Endothelial cell of umbilical vein (primary cell): ENCODE measurements around the gene CYP26C1. TPM values are rescaled to one million over a fixed set of nuclear protein-coding genes. Genes with fewer than 3 reads are reported as not detected.

Source experiments
- BruUV-seq: library from RNA; stranded (reverse); fragments of 400-500 nt; replicated peaks from 2 replicates; lab custom pipeline; 2021; lab: Mats Ljungman, UMichigan
- CTCF ChIA-PET: fragments of 300-600, 350-600 bp; sonication (Branson Sonifier 250); formaldehyde crosslinking; loops from one replicate; lab custom pipeline; 2021; ENCODE audit warnings: antibody characterized with exemption, inconsistent platforms; lab: Charles Lee
- POLR2A ChIA-PET: fragments of 300-600, 350-600 bp; sonication (Branson Sonifier 250); formaldehyde crosslinking; loops from one replicate; lab custom pipeline; 2021; ENCODE audit warnings: antibody characterized with exemption, inconsistent platforms; lab: Charles Lee
- DNase-seq: peaks from one replicate; pipeline ENCODE4 v3.0.0-alpha.2; 2011; ENCODE audit warnings: low read depth, low spot score
- FAIRE-seq: peaks from 2 replicates; lab custom pipeline; 2011; peaks lifted over from hg19 to GRCh38; lab: Jason Lieb, UNC
- H2AFZ ChIP-seq: 2 replicates; pipeline ENCODE4 v1.6.0; 2012; ENCODE audit warnings: low read depth, low read length, control low read depth, inconsistent platforms
- H3K27ac ChIP-seq: 2 replicates; pipeline ENCODE4 v1.5.1; 2011; ENCODE audit warnings: low read depth, mild to moderate bottlenecking, control low read depth, low read length, moderate library complexity; ENCODE audit not compliant: insufficient read depth
- H3K27me3 ChIP-seq, 2 experiments: 2 replicates each; pipeline versions ENCODE4 v1.6.0 to v1.6.1; 2011; ENCODE audit warnings: low read length in 2 of 2, mixed read lengths in 1 of 2; ENCODE audit not compliant: control insufficient read depth in 2 of 2, insufficient read depth in 2 of 2
- H3K36me3 ChIP-seq, 2 experiments: 2 replicates in 1 of 2; 3 replicates in 1 of 2; pipeline ENCODE4 v1.5.1; 2011; ENCODE audit warnings: low read length in 2 of 2, mild to moderate bottlenecking in 1 of 2, moderate library complexity in 1 of 2; ENCODE audit not compliant: control insufficient read depth in 2 of 2, insufficient read depth in 2 of 2; ENCODE audit errors: extremely low read depth in 1 of 2
- H3K4me1 ChIP-seq: 3 replicates; pipeline ENCODE4 v1.5.1; 2011; ENCODE audit warnings: mild to moderate bottlenecking, low read length; ENCODE audit not compliant: control insufficient read depth, insufficient read depth; ENCODE audit errors: extremely low read depth
- H3K4me2 ChIP-seq: 2 replicates; pipeline ENCODE4 v1.6.1; 2011; ENCODE audit warnings: low read length, control low read depth, mixed read lengths; ENCODE audit not compliant: insufficient read depth
- H3K4me3 ChIP-seq, 3 experiments: fragments of 200-600 bp in 1 of 3; sonication (generic), shearing (Covaris generic) in 1 of 3; replicated peaks in 1 of 3; 2 replicates each; pipeline ENCODE4 v1.5.1; 2011 to 2016; ENCODE audit warnings: control low read depth in 3 of 3, low read length in 3 of 3, mild to moderate bottlenecking in 2 of 3, inconsistent platforms in 1 of 3, low read depth in 1 of 3, moderate library complexity in 1 of 3; ENCODE audit not compliant: insufficient read depth in 1 of 3
- H3K79me2 ChIP-seq: 2 replicates; pipeline ENCODE4 v1.6.0; 2012; ENCODE audit warnings: low read length, inconsistent platforms; ENCODE audit not compliant: control insufficient read depth, insufficient read depth
- H3K9ac ChIP-seq: replicated peaks from 2 replicates; pipeline ENCODE3; 2011; ENCODE audit warnings: low read length, control low read depth; ENCODE audit not compliant: insufficient read depth; ENCODE audit errors: extremely low read depth
- H3K9me1 ChIP-seq: replicated peaks from 3 replicates; pipeline ENCODE4 v1.6.0; 2011; ENCODE audit warnings: mild to moderate bottlenecking, low read length; ENCODE audit not compliant: control insufficient read depth, insufficient read depth; ENCODE audit errors: extremely low read depth
- H3K9me3 ChIP-seq: replicated peaks from 2 replicates; pipeline ENCODE4 v1.5.1; 2012; ENCODE audit warnings: low read length, inconsistent platforms; ENCODE audit not compliant: control insufficient read depth, insufficient read depth
- H4K20me1 ChIP-seq: replicated peaks from 2 replicates; pipeline ENCODE3; 2011; ENCODE audit warnings: mild to moderate bottlenecking, low read length; ENCODE audit not compliant: control insufficient read depth, insufficient read depth; ENCODE audit errors: extremely low read depth
- CTCF ChIP-seq, 2 donors: IDR thresholded peaks; 1 replicate in 1 of 2; 2 replicates in 1 of 2; pipeline ENCODE4 v1.5.1; 2011; ENCODE audit warnings: low read length in 2 of 2, mild to moderate bottlenecking in 2 of 2, moderate library complexity in 2 of 2, control low read depth in 1 of 2, inconsistent platforms in 1 of 2, low read depth in 1 of 2; ENCODE audit not compliant: insufficient read depth in 1 of 2; ENCODE audit errors: extremely low read depth in 1 of 2
- FOS ChIP-seq: IDR thresholded peaks from 2 replicates; pipeline ENCODE4 v1.6.1; 2011; ENCODE audit warnings: mild to moderate bottlenecking, low read length, moderate library complexity, borderline replicate concordance; ENCODE audit not compliant: insufficient read depth
- POLR2AphosphoS5 ChIP-seq: IDR thresholded peaks from 2 replicates; pipeline ENCODE4 v1.6.1; 2012; ENCODE audit warnings: low read depth, mild to moderate bottlenecking, control low read depth, low read length, moderate library complexity; ENCODE audit not compliant: insufficient read depth
- dilution Hi-C: fragments of 300-500 bp; cut with MboI; formaldehyde crosslinking; loops from one replicate; pipeline ENCODE4 v1.15.0; 2019; ENCODE audit warnings: low sequenced_read_pairs; ENCODE audit not compliant: extremely low pct_ligation_motif_present
- intact Hi-C: fragments of 100-400 bp; cut with micrococcal nuclease; formaldehyde crosslinking; loops from one replicate; pipeline ENCODE4 v1.10.0; 2022
- polyA plus RNA-seq, 4 experiments: library from polyadenylated mRNA; depleted of rRNA in 3 of 4; stranded (reverse) in 3 of 4; unstranded in 1 of 4; fragments of >200 nt; gene quantifications; 2 replicates each; pipeline versions ENCODE4 v1.2.1 to v1.2.3, GENCODE V29; 2011 to 2012; ENCODE audit warnings: missing spikeins in 1 of 4
- total RNA-seq: library from RNA; stranded (reverse); gene quantifications from 2 replicates; pipeline ENCODE4 v1.2.3, GENCODE V29; 2021

Gene CYP26C1
- total and polyA plus RNA-seq, 2 donors (not counting 3 experiments of a cell fraction or from before 2014, with no cell fraction given): 0.12 to 3.0 TPM

DNA sequence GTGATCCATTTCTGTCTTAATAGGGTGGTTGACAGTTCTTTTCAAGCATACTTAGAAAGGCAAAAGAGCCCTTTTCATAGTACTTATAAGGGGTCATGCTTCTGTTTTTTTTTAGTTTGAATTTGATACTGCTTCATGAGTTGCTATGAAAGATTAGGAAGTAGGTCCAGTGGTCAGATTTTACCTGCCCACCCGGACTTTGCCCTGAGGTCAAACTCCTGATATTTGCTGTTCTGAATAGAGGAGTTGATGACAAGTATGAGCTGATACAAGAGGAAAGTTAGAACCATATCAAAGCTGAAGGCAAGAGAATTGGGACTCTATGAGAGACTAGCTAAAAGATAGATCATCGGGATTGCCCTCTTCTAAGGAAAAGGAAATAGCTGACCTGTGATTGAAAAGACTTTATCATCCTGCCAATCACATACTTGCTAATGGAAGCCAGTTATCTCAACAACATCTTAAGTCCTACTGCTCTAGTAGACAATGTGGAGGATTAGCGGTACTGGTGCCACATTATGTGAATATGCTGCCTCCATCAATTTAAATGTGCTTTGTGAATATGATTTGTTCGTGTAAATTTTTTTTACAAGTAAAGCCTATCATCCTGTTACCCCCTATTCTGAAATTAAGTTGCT, 37.5 kb upstream of the CYP26C1 start:
- intact Hi-C loops: no loop called here

More for the DNA sequence above, 37.5 kb upstream of the CYP26C1 start:
- DNase-seq (no peak), FAIRE-seq (no peak)
- ChIA-PET POLR2A (no interaction called here), CTCF (interaction anchor here (0.5 kb wide), 1 partner anchor 20 kb away, joined by 3 read pairs; no protein-coding TSS in a partner anchor)
- no TSS peak for BruUV-seq
- no peak overlapping the region for H3K9ac ChIP-seq
- no peaks in the 10 kb centered on the region for H3K27me3 ChIP-seq
- no peaks in the 10 kb centered on the region for H3K9me3 ChIP-seq
- H3K4me3 ChIP-seq: no peak overlapping the region
- no peaks in the 10 kb centered on the region for H3K79me2 ChIP-seq
- dilution Hi-C loops: no loop called here
- TF ChIP-seq CTCF (IDR thresholded peaks at IDR 0.05; ENCODE audit: extremely low read depth in 1 of 2, insufficient read depth in 1 of 2, low read depth in 1 of 2, low read length in 2 of 2) (no peak), POLR2AphosphoS5 (no peak), FOS (no peak)
- peaks cover 14 to 18% of the 10 kb centered on the region in 2 experiments for H3K36me3 ChIP-seq
- no peak overlapping the region for H3K4me2 ChIP-seq
- H4K20me1 ChIP-seq: no peaks in the 10 kb centered on the region
- H3K4me1 ChIP-seq: no peaks in the 10 kb centered on the region
- no peaks in the 10 kb centered on the region for H3K9me1 ChIP-seq
- H2AFZ ChIP-seq: no peak overlapping the region
- H3K27ac ChIP-seq: no peak overlapping the region
